Progenitor cell of endocrine pancreas (in vitro differentiated cells): ENCODE measurements around the gene TRIM3. TPM values are rescaled to one million over a fixed set of nuclear protein-coding genes. Genes with fewer than 3 reads are reported as not detected.
A peak's percentile ranks its signal among the peaks of the same experiment; 100 is the strongest.

Source experiments
- DNase-seq: peaks from one replicate; pipeline ENCODE4 v3.0.0; 2021; ENCODE audit warnings: low spot score; ENCODE audit not compliant: unreplicated experiment
- H3K27ac Mint-ChIP-seq: 2 replicates; pipeline ENCODE4 v1.8.0; 2021; ENCODE audit warnings: mild to moderate bottlenecking, moderate library complexity, mixed read lengths
- H3K27me3 Mint-ChIP-seq: 2 replicates; pipeline ENCODE4 v1.8.0; 2021; ENCODE audit warnings: mixed read lengths
- H3K36me3 Mint-ChIP-seq: 2 replicates; pipeline ENCODE4 v1.8.0; 2022; ENCODE audit warnings: mixed read lengths; ENCODE audit not compliant: insufficient read depth
- H3K4me1 Mint-ChIP-seq: 2 replicates; pipeline ENCODE4 v1.8.0; 2021; ENCODE audit warnings: low read depth, mixed read lengths
- H3K4me3 Mint-ChIP-seq: 2 replicates; pipeline ENCODE4 v1.8.0; 2021; ENCODE audit warnings: low read depth, mild to moderate bottlenecking, moderate library complexity, mixed read lengths
- H3K9me3 Mint-ChIP-seq: 2 replicates; pipeline ENCODE4 v1.8.0; 2021; ENCODE audit warnings: low read depth, mixed read lengths
- total RNA-seq: library from RNA; stranded (reverse); gene quantifications from 2 replicates; pipeline ENCODE4 v1.2.1, GENCODE V29; 2021
- TF ChIP-seq, protein P1 (sequence below): fragments of 200-600 bp; sonication (generic); IDR thresholded peaks from one replicate; pipeline ENCODE4 v1.5.0; 2021; ENCODE audit warnings: antibody characterized with exemption, mild to moderate bottlenecking; ENCODE audit not compliant: unreplicated experiment

The TRIM3 gene
- total RNA-seq, 1 donor from 2014 or later: 22.6 TPM

DNA sequence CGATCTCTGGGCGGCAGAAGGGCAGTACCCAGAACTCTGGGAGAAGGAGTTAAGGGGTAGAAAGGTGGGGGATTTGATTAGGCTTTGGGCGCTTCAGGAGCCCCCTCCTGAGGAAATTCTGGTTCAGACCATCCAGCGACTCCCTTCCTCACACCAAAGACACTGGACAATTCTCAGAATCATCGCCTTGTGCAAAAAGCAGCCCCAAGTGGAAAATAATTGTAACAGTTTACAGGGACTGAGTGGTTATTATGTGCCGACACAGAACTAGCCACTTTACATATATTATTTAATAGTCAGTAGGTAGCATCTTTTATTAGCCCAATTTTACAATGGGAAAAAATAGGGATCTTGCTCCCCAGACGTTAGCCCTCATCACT is 662 bp upstream of the TRIM3 start:
- Mint-ChIP-seq H3K9me3 (no peaks in the 10 kb centered on the region), H3K27me3 (peaks cover 10% of the 10 kb centered on the region), H3K27ac (peak overlapping the region; percentile 94), H3K36me3 (peaks cover 12% of the 10 kb centered on the region), H3K4me1 (peaks cover 17% of the 10 kb centered on the region), H3K4me3 (peak overlapping the region; percentile 82)
- TF ChIP-seq, protein P1, sequence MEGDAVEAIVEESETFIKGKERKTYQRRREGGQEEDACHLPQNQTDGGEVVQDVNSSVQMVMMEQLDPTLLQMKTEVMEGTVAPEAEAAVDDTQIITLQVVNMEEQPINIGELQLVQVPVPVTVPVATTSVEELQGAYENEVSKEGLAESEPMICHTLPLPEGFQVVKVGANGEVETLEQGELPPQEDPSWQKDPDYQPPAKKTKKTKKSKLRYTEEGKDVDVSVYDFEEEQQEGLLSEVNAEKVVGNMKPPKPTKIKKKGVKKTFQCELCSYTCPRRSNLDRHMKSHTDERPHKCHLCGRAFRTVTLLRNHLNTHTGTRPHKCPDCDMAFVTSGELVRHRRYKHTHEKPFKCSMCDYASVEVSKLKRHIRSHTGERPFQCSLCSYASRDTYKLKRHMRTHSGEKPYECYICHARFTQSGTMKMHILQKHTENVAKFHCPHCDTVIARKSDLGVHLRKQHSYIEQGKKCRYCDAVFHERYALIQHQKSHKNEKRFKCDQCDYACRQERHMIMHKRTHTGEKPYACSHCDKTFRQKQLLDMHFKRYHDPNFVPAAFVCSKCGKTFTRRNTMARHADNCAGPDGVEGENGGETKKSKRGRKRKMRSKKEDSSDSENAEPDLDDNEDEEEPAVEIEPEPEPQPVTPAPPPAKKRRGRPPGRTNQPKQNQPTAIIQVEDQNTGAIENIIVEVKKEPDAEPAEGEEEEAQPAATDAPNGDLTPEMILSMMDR: no peak
- no peak for DNase-seq

GRCh38 chr11:6472934-6473333 is 807 bp downstream of the TRIM3 start:
- Mint-ChIP-seq H3K27me3 (peaks cover 10% of the 10 kb centered on the region), H3K36me3 (peaks cover 7% of the 10 kb centered on the region), H3K9me3 (no peaks in the 10 kb centered on the region), H3K4me1 (peaks cover 16% of the 10 kb centered on the region), H3K27ac (no peak overlapping the region), H3K4me3 (peak overlapping the region; percentile 70)
- TF ChIP-seq, protein P1: no peak
- DNase-seq: no peak

DNA sequence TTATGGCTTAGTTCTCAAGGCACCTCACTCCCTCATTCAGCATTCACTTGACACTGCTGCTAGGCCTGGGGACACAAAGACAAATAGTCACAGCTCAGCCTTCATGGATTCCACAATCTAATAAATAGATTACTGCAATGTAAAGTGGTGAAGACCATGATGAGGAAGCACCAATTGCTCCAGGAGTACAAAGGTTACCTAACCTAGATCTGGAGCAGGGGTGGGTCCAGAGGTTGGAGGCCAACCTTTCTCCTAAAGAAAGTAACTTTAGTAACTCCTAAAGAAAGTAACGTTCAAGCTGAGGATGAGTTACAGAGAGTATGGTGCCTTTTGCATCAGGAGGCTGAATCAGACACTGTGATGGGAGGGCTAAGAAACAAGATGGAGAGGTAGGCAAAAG is 4.1 kb downstream of the TRIM3 start:
- Mint-ChIP-seq H3K36me3 (no peaks in the 10 kb centered on the region), H3K9me3 (no peaks in the 10 kb centered on the region), H3K27ac (no peak overlapping the region), H3K4me3 (no peak overlapping the region), H3K27me3 (peaks cover 10% of the 10 kb centered on the region), H3K4me1 (peaks cover 27% of the 10 kb centered on the region)
- TF ChIP-seq, protein P1: no peak
- DNase-seq: no peak

DNA sequence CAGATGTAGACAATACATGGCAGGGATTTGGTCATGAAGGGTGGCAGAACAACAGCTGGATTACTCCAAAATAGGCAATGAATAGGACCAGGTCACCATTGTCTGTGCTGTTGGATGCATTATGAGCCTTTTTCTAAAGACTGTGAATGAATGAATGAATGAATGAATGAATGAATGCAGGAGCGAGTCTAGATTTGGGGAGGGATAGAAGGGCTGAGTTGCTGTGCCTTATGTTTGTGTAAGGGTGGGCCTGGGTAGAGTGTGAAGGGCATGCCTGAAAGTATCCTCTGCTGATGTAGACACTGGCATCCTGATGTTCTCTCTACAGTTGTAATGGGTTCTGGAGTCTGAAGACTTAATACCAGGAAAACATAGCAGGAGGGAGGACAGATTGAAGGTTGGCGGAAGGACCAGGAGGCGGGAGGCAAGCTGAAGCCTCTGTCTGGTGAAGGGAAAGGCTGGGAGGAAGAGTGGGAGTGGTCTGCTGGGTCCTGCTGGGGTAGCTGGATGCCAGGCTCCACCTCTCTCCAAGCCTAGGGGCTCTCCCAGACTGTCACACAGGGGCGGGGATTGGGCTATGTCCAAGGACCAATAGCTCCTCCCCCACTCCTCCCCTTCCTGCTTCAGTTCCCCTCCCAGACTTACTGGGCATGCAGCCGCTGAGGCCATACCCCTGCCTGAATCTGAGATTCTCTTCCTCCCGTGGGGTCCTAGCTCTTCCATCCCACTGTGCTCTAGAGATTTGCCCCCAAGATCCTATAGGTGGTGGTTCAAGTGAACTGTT is 4.8 kb downstream of the TRIM3 start:
- TF ChIP-seq, protein P1: no peak

GRCh38 chr11:6459099-6459450 is 14.7 kb downstream of the TRIM3 start:
- no peak for DNase-seq
- H3K9me3 Mint-ChIP-seq: no peaks in the 10 kb centered on the region
- no peak overlapping the region for H3K4me3 Mint-ChIP-seq
- H3K4me1 Mint-ChIP-seq: peaks cover 18% of the 10 kb centered on the region
- peaks cover 9% of the 10 kb centered on the region for H3K36me3 Mint-ChIP-seq
- TF ChIP-seq, protein P1: no peak
- peak overlapping the region; percentile 51 for H3K27ac Mint-ChIP-seq
- H3K27me3 Mint-ChIP-seq: no peaks in the 10 kb centered on the region

More for the DNA sequence above, 4.8 kb downstream of the TRIM3 start:
- Mint-ChIP-seq H3K9me3 (no peaks in the 10 kb centered on the region), H3K27me3 (peaks cover 10% of the 10 kb centered on the region), H3K4me1 (peaks cover 24% of the 10 kb centered on the region), H3K27ac (no peak overlapping the region), H3K36me3 (no peaks in the 10 kb centered on the region), H3K4me3 (no peak overlapping the region)
- peak; percentile 40 for DNase-seq
